Measurements from ENCODE around the gene TRRAP.

The TRRAP gene

GRCh38 chr7:98900815-98901214 lies 22.5 kb downstream of the TRRAP start:
- DNase-seq (ENCODE audit: low read depth, low spot score), result no peak

- no peak for DNase-seq (ENCODE audit: low read depth, low spot score)
Observed at GRCh38 chr7:98902523-98902922, 24.2 kb downstream of the TRRAP start.

- no peak for DNase-seq (ENCODE audit: low read depth, low spot score)
Observed at GRCh38 chr7:98903246-98903645, 24.9 kb downstream of the TRRAP start.

- DNase-seq (ENCODE audit: low read depth, low spot score), result no peak
Observed at GRCh38 chr7:98907570-98907969, 29.2 kb downstream of the TRRAP start.

- no peak for DNase-seq (ENCODE audit: low read depth, low spot score)
Observed at GRCh38 chr7:98908585-98908984, 30.3 kb downstream of the TRRAP start.

- no peak for DNase-seq (ENCODE audit: low read depth, low spot score)
Observed at GRCh38 chr7:98909487-98909886, 31.2 kb downstream of the TRRAP start.

GRCh38 chr7:98910427-98910826 lies 32.1 kb downstream of the TRRAP start:
- no peak for DNase-seq (ENCODE audit: low read depth, low spot score)

GRCh38 chr7:98911916-98912315 lies 33.6 kb downstream of the TRRAP start:
- DNase-seq (ENCODE audit: low read depth, low spot score), result no peak

GRCh38 chr7:98913026-98913425 lies 34.7 kb downstream of the TRRAP start:
- no peak for DNase-seq (ENCODE audit: low read depth, low spot score)

GRCh38 chr7:98913612-98914011 lies 35.3 kb downstream of the TRRAP start:
- no peak for DNase-seq (ENCODE audit: low read depth, low spot score)

- no peak for DNase-seq (ENCODE audit: low read depth, low spot score)
Observed at GRCh38 chr7:98917331-98917730, 39.0 kb downstream of the TRRAP start.

- DNase-seq (ENCODE audit: low read depth, low spot score), result no peak
Observed at GRCh38 chr7:98921608-98922372, 43.5 kb downstream of the TRRAP start.

GRCh38 chr7:98922392-98923187 lies 44.3 kb downstream of the TRRAP start:
- no peak for DNase-seq (ENCODE audit: low read depth, low spot score)

- DNase-seq (ENCODE audit: low read depth, low spot score), result no peak
Observed at GRCh38 chr7:98923512-98923911, 45.2 kb downstream of the TRRAP start.

- no peak for DNase-seq (ENCODE audit: low read depth, low spot score)
Observed at GRCh38 chr7:98927125-98927524, 48.8 kb downstream of the TRRAP start.

- DNase-seq (ENCODE audit: low read depth, low spot score), result no peak
Observed at GRCh38 chr7:98930464-98930863, 52.1 kb downstream of the TRRAP start.

GRCh38 chr7:98930921-98931320 lies 52.6 kb downstream of the TRRAP start:
- no peak for DNase-seq (ENCODE audit: low read depth, low spot score)

GRCh38 chr7:98933321-98933720 lies 55.0 kb downstream of the TRRAP start:
- DNase-seq (ENCODE audit: low read depth, low spot score), result no peak

GRCh38 chr7:98934267-98934666 lies 55.9 kb downstream of the TRRAP start:
- no peak for DNase-seq (ENCODE audit: low read depth, low spot score)

- no peak for DNase-seq (ENCODE audit: low read depth, low spot score)
Observed at GRCh38 chr7:98935811-98936210, 57.5 kb downstream of the TRRAP start.

- DNase-seq (ENCODE audit: low read depth, low spot score), result no peak
Observed at GRCh38 chr7:98943336-98943735, 65.0 kb downstream of the TRRAP start.

- no peak for DNase-seq (ENCODE audit: low read depth, low spot score)
Observed at GRCh38 chr7:98944386-98944785, 66.1 kb downstream of the TRRAP start.

- no peak for DNase-seq (ENCODE audit: low read depth, low spot score)
Observed at GRCh38 chr7:98945852-98946251, 67.5 kb downstream of the TRRAP start.
